Posterior vena cava (tissue), 2 donors: ENCODE data around the gene CMC1. TPM values are rescaled to one million over a fixed set of nuclear protein-coding genes. Genes with fewer than 3 reads are reported as not detected.

Experiments
- DNase-seq: peaks from one replicate; pipeline ENCODE4 v3.0.0-alpha.2; 2020; ENCODE audit warnings: low spot score
- intact Hi-C, 2 donors: fragments of 100-400 bp; cut with DNase I; formaldehyde crosslinking; loops; one replicate each; pipeline versions ENCODE4 v1.14.1 to v1.14.2; 2022 to 2023
- total RNA-seq, 2 donors: library from RNA; stranded (reverse); fragmentation: NEBNext Ultra II Directional; extraction: Animal tissue kit (Norgen Biotek cat#: 25700); gene quantifications; one replicate each; pipeline ENCODE4 v1.2.1, GENCODE V29; 2021
- donor health status: DM: yes; HTN: yes; CAD: no.
- donor health status: DM: yes; HTN: yes; CAD: no.

CMC1 gene
- total RNA-seq, 2 donors from 2014 or later, result 15.6 to 16.2 TPM

- no peak for DNase-seq
- intact Hi-C loops, result no loop called here
These were observed 50.2 kb downstream of the CMC1 start for GRCh38 chr3:28291577-28291976.

GRCh38 chr3:28292622-28293021, 51.2 kb downstream of the CMC1 start:
- intact Hi-C loops, result no loop called here
- no peak for DNase-seq

DNA sequence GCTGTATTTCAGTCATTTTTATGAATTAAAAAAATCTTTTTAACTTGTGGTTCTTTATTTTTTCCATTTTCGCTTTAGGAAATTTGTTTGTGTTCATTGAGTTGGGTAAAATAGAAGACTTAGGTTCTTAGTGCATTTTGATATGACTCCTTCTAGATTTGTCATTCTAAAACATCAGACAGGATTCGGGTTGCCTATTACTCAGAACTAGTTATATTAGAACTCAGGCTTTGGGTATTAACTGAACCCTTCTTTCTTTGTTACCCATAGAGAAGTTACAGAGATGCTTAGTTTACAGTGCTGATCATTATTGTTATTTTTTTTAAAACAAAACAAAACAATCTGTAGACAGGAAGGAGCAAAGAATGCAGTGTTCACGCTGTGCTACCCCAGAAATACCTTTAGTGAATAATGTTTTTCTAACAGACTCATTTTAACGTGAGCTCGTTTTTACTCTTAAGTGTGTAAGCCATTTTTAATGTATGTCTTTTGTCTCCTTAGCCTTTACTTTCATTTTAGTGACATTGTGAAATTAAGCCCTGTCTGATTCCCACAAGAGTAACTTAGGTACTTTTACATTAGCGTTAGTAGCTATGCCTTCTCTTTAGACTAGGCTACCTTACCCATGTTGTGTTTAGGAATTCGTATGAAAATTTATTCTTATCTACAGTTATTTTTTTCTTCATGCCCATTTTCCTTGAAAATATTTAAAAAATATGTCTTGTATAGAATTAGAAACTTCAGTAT, 53.4 kb downstream of the CMC1 start:
- intact Hi-C loops, result no loop called here
- DNase-seq, result no peak

DNA sequence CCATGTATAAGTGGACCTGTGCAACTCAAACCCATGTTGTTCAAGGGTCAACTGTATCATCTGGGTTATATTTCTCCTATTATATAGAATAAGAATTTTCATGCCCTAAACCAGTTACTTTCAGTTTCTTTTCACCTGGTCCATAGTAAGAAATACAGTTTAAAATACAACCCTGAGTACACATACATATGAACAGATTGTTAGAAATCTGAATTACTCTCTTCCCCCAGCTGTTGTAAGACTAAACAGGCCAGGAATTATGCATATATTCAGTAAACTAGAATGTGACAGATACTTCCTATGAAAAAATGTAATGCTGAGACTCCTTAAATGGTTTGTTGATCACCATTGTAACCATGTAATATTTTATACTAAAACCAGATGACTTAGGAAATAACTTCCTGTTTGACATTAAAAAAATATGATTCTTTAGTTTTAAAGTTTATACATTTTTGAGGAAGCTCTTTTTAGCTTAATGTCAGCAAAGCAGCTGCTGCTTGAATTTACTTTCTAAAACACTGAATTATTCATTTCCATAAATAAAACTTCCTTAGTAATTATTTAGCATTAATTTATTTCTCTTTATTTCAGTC, 54.6 kb downstream of the CMC1 start:
- intact Hi-C loops, result no loop called here
- DNase-seq, result no peak

DNA sequence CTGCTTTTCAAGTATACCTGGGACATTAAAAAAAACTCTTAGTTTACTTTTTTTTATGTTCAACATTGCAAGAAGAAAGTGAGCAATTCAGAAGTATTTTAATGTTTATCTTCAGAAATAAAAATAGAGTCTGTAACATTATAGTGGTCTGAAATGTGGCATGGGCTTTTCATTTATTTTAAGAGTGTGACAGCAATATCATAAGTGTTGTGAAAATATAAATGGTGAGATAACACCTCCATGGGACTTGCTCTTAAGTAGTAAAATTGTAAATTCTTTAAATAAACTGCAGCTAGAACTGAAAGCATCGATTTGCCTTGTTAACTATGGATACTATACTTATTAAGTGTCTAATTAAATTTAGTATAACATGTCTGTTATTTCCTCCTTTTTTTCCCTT, 58.3 kb downstream of the CMC1 start:
- intact Hi-C loops, result no loop called here
- DNase-seq, result no peak

DNA sequence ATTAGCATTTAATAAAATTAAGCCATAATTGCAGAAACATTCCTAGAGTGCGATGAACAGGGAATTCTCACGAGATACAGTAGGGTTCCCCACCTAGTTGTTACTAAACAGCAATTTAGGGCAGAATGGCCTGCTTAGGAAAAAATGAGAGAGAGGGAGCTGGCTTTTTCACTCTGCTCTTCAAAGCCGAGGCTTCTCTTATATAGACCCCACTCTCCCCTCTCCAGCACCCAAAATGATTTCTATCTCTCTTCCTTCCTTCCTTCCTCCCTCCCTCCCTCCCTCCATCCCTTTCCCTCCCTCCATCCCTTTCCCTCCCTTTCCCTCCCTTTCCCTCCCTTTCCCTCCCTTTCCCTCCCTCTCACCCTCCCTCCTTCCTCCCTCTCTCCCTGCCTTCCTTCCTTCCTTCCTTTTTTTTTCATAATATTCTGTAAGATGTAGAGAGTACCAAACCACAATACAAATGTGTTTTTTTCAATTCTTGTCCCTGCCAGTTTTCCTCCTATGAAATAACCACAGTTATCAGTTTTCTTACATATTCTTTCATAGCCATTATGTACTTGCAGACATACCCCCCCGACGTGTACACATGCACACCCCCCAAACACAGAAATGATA, 59.0 kb downstream of the CMC1 start:
- intact Hi-C loops, result no loop called here
- DNase-seq, result no peak

- intact Hi-C loops, result no loop called here
- no peak for DNase-seq
These were observed 60.3 kb downstream of the CMC1 start for GRCh38 chr3:28301688-28302087.

DNA sequence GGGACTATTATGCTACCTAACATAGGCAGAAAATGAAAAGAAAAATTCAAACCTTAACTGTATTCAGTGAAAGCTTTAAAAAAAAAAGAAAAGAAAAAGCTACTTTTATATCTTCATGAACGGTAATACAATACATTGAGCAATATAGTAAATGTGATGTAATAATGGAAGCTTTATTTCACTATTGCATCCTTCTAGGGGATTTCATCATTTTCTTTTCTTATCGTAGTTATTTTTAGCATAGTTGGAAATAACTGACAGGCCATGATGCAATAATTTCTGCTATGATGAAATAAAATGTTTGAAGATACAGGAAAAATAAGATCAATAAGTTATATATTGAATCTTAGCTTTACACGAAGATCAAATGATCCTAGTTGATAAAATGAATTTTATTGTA, 66.8 kb downstream of the CMC1 start:
- intact Hi-C loops, result no loop called here
- no peak for DNase-seq

DNA sequence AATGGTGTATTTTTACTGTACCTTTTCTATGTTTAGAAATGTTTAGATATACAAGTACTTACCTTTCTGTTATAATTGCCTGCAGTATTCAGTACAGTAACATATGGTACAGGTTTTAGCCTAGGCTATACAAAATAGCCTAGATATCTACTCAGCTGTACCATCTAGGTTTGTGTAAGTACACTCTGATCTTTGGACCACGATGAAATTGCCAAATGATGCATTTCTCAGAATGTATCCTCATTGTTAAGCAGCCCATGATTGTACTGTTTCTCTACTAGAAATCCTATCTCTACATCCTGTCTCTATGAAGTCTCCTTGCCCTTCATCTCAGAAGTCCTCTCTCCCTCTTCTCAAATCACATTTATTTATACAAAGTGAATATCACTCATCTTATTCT, 74.3 kb downstream of the CMC1 start:
- intact Hi-C loops, result no loop called here
- no peak for DNase-seq

GRCh38 chr3:28316226-28316625, 74.8 kb downstream of the CMC1 start:
- DNase-seq, result no peak
- intact Hi-C loops, result no loop called here

DNA sequence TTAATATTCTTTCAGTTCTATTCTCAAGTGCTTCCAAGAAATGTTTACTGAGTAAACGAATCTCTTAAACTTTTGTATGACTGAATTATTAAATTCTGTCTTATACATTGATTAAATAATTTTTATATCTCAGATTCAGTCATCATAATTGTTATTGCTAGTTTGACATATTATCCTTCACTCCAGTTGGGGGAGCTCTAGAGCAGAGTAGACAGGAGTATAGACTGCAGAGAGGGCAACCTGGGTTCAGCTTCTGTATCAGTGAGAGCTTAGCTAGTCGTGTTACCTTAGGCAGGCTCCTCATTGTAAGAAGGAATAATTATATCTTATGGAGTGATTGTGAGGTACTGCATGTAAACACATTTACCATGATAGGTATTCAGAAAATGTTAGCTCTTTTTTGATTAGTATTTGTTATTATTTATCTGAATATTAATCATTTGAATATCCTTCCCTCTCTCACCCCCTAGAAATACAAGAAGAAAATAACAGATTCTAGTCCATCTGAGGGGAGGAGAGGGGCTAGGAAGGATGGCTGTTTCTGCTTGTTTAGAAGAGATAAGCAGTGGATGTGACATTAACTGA, 76.1 kb downstream of the CMC1 start:
- DNase-seq, result no peak
- intact Hi-C loops, result no loop called here

DNA sequence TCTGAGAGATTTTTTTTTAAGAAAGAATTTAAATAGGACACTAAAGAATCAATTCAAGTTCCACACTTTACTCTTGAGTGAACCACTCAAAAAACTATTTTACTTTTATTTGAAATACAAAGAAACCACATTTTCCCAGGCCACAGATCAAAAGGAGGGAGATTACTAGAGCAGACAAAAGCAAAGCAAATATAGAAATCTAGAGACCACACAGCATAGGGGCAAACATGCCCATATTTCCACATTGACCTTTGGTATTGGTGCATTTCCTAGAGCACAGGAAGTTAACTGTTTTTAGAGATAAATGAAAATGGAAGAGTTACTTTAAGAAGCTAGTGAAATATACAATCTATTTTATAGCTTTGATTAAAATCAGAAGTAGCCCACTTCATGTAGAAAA, 79.6 kb downstream of the CMC1 start:
- intact Hi-C loops, result no loop called here
- DNase-seq, result no peak

DNA sequence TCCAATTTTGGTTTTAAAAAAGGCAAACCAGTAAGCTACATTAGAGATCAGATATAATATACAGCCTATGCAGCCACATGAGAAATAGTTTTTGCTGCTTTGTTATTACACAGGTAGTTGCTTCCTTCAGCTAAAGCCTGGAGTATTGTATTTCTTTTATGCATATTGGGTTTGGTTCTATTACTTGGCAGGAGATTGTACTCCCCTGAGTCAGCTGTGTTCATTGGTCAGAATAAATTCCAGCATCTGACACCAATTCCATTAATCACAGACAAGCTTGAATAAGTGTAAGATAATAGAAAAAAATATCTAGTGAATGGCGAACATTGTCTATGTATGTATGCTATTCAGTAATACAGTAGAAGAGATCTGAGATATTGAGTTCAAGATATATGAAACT, 81.0 kb downstream of the CMC1 start:
- DNase-seq, result no peak
- intact Hi-C loops, result no loop called here

GRCh38 chr3:28326458-28326926, 85.1 kb downstream of the CMC1 start:
- intact Hi-C loops, result no loop called here

DNA sequence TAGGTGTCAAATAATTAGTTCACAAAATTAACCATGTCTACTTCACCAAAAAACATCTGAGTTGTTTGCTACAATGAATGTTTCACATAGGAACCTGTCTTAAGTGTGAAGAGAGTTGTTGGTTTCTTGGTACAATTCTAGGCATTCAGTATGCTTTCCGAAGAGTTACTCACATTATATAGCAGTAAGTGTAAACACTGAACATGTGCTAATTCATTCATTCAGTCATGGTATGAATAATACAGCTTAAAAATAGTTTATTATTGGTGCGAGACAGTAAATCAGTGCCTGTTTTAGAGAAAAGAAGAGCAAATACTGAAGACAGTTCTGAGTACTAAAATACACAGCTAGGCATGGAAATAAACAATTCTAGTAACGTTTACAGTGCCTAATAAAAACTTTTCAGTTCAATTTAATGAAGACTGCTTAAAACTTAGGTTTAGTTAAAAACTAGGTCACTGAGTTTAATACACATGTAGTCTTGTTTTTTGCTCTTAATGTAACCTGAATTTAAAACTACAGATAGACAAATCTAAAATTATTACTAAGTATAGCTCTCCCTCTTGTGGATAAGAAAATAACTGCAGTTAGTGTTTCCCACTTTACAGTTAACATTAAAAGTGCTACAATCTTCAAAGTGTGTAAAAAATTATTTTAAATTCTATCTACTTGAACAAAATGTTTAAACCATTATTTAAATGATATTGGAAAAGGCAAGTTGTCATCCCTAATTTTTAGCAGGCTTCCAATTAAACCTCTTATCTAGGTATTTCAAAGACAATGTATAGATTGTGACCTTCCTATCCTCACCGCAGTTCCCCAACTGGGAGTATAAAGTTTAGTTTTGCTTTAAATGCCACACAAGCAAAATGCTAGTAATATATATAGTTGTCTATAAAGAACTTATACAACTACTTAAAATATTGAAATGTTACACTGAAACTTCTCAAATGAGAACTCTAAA, 87.1 kb downstream of the CMC1 start:
- intact Hi-C loops, result no loop called here
- no peak for DNase-seq

More at GRCh38 chr3:28326458-28326926, 85.1 kb downstream of the CMC1 start:
- no peak for DNase-seq

DNA sequence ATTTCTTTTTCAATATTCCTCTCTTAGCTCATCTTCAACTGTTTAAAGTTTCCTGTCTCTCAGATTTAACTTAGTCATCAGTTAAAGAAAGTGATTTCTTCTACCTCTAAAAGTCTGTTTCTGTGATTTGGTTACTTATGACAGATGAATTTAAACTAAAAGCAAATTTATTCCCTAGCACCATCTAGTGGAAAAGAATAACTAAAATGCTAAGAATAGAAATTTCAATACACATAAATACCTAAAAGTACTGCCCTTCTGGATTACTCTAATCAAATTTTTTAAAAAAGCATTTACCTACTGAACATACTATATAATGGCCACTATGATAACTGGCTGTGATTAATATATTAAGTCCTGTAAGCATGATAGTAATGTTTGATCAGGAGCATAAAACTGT, 93.1 kb downstream of the CMC1 start:
- no peak for DNase-seq
- intact Hi-C loops, result no loop called here

DNA sequence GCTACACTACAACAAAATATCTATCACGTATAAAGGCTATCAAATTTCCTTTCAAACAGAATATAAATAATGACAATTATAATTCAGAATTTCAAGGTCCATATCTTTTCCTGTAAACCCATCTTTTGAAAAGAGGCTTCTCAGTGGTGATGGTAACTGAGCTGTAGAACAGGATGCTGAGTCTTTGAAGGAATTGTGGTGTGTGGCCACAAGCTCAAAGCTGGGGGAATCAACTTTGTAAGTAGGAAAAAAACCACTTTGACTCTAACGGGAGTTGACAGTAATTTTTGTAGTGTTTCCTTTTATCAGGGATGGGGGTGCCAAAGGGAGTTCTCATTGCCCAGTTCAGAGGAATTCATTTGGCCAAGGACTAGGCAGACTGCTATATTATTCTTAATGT, 93.8 kb downstream of the CMC1 start:
- intact Hi-C loops, result no loop called here
- DNase-seq, result no peak

DNA sequence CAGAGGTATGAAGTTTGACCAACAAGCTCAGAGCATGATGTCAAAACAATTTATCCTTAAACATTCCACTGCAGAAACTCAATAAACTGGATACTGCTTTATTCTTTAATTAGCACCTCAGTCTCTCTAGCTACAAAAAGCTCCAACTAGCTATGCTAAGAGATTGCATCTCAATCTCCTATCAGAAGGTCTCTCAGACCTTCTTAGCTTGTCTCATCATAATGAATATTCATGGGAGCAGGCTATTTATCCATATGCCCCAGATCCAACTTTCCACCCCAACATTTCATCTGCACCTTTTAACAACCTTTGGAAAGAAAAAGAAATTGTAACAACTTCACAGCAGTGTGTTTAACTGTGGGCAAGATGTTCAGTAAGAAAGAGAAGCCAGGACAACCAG, 95.8 kb downstream of the CMC1 start:
- intact Hi-C loops, result no loop called here
- DNase-seq, result no peak

DNA sequence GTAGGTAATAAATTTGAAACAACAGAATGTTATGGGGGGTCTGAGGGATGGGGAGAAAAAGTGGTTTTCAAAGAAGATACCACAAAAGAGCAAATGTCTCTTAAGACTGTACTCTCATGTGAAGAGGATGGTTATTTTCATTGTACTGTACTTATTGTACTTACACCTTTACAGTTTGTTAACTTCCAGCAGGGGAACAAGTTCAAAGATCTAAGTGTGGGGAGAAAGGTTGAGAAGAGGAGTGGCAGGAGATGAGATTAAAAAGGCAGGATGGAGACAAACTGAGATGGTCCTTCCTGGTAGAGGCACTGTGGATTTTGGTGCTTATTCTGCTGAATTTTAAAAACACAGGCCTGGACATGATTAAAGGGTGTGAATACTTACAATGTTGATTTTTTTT, 101.7 kb downstream of the CMC1 start:
- intact Hi-C loops, result no loop called here
- no peak for DNase-seq
